ENCODE measurements around the gene OR2H1. TPM values are rescaled to one million over a fixed set of nuclear protein-coding genes. Genes with fewer than 3 reads are reported as not detected.
"Not testable (repeated sequence)": the region's sequence is repeated elsewhere in the genome, so short reads cannot be mapped to it uniquely, and the experiment has no call there.

Gene OR2H1
- not detected in 2 replicates for total RNA-seq (ENCODE audit: low replicate concordance)

- no peak within 1 kb of the TSS for H3K4me3 ChIP-seq (ENCODE audit: low read depth, low read length)
- TF ChIP-seq CTCF (IDR thresholded peaks at IDR 0.05; ENCODE audit: insufficient read depth, low read length), result no peak
- no peak for DNase-seq (ENCODE audit: low read depth)
Observed at GRCh38 chr6:29456971-29457370, at the start of gene OR2H1, which contains the start of gene OR11A1. TSS of gene OR2H1 (plus strand) at chr6:29457155. CDS start at chr6:29461770, 4,615 bp downstream. TSS of gene OR11A1 (minus strand) at chr6:29457071. CDS start at chr6:29427641, 29,430 bp downstream.

- no peak for DNase-seq (ENCODE audit: low read depth)
Observed at GRCh38 chr6:29414588-29414987, 42.4 kb upstream of the OR2H1 start, which contains the start of gene OR12D1. TSS of gene OR12D1 (plus strand) at chr6:29414928.

DNA sequence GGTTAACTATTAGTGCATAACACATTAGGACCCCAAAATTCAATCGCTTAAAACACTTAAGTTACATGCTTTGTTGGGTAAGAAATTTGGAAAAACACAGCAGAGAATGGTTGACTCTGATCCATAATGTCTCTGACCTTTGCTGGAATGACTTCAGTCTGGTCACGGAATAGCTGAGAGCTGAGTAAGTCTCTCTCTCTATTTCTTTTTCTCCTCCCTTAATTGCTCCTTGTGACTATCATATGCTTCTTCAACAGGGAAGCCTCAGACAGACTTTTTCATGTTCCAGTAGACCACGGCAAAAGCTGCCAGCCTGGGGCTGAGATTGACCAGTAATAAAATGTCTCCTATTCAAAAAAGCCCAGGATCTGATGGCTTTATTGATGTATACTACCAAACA is 37.4 kb upstream of the OR2H1 start:
- H3K4me3 ChIP-seq (ENCODE audit: low read depth, low read length), result no peak overlapping the region
- TF ChIP-seq CTCF (IDR thresholded peaks at IDR 0.05; ENCODE audit: insufficient read depth, low read length), result no peak
- DNase-seq (ENCODE audit: low read depth), result no peak

More at GRCh38 chr6:29414588-29414987, 42.4 kb upstream of the OR2H1 start, which contains the start of gene OR12D1:
- H3K4me3 ChIP-seq (ENCODE audit: low read depth, low read length), result no peak within 1 kb of the TSS
- TF ChIP-seq CTCF (IDR thresholded peaks at IDR 0.05; ENCODE audit: insufficient read depth, low read length), result no peak

- H3K4me3 ChIP-seq (ENCODE audit: low read depth, low read length), result no peak overlapping the region
- TF ChIP-seq CTCF (IDR thresholded peaks at IDR 0.05; ENCODE audit: insufficient read depth, low read length), result no peak
- DNase-seq (ENCODE audit: low read depth), result no peak
Observed at GRCh38 chr6:29424168-29424567, 32.8 kb upstream of the OR2H1 start.

DNA sequence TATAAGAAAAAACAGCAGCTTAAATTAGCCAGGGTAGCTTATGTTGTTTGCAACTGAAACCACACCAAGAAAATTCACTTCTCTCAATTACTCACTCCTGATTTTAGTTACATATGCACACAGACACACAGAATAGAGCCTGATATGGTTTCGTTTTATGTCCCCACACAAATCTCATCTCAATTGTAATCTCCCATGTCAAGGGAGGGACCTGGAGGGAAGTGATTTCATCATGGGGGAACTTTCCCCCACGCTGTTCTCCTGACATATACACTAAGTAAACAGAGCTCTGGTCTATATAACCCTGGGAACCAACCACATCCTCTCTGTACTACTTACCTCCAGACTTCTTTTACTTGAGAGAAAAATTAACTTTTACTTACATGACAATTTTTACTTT is 32.4 kb upstream of the OR2H1 start:
- DNase-seq (ENCODE audit: low read depth), result no peak
- H3K4me3 ChIP-seq (ENCODE audit: low read depth, low read length), result no peak overlapping the region
- no peak for TF ChIP-seq CTCF (IDR thresholded peaks at IDR 0.05; ENCODE audit: insufficient read depth, low read length)

DNA sequence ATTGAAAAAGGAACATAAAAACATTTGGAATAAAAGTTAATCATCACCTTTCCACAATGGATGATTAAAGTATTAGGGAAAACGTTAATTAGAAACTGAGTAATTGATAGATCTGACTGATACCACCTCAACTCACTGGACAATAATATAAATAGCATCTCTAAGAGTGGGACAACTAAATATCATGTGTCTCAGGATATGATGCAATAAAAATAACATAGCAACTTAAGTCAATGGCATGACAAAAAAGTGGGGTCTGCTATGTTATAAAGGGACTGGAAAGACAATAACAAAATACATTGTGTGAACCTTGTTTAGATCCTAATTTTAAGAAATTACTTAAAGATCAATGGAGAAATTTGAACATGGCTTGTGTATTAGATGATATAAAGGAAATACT is 31.9 kb upstream of the OR2H1 start:
- H3K4me3 ChIP-seq (ENCODE audit: low read depth, low read length), result no peak overlapping the region
- no peak for DNase-seq (ENCODE audit: low read depth)
- TF ChIP-seq CTCF (IDR thresholded peaks at IDR 0.05; ENCODE audit: insufficient read depth, low read length), result no peak

GRCh38 chr6:29426654-29427053 is 30.3 kb upstream of the OR2H1 start:
- H3K4me3 ChIP-seq (ENCODE audit: low read depth, low read length), result no peak overlapping the region
- no peak for TF ChIP-seq CTCF (IDR thresholded peaks at IDR 0.05; ENCODE audit: insufficient read depth, low read length)
- no peak for DNase-seq (ENCODE audit: low read depth)

- not testable (repeated sequence) for DNase-seq (ENCODE audit: low read depth)
Observed at GRCh38 chr6:29436730-29437129, 20.2 kb upstream of the OR2H1 start.

More at GRCh38 chr6:29436730-29437129, 20.2 kb upstream of the OR2H1 start:
- H3K4me3 ChIP-seq (ENCODE audit: low read depth, low read length), result not testable (repeated sequence)
